PC-3 (cell line): ENCODE results near the gene ASB2. TPM values are rescaled to one million over a fixed set of nuclear protein-coding genes. Genes with fewer than 3 reads are reported as not detected.

Experiments
- ATAC-seq: fragments of 200-7000 bp; cut with Tn5 transposase; 2 replicates; pipeline ENCODE4 v1.9.1; 2020; ENCODE audit warnings: mild to moderate bottlenecking, moderate library complexity
- BruUV-seq: library from RNA; stranded (reverse); fragments of 400-500 nt; replicated peaks from 2 replicates; lab custom pipeline; 2021; lab: Mats Ljungman, UMichigan
- CTCF ChIA-PET: fragments of 300-600 bp; sonication (Branson Sonifier 250); formaldehyde crosslinking; loops from one replicate; lab custom pipeline; 2022; ENCODE audit warnings: antibody characterized with exemption; lab: Charles Lee
- POLR2A ChIA-PET: fragments of 300-600 bp; sonication (Branson Sonifier 250); formaldehyde crosslinking; loops from one replicate; lab custom pipeline; 2022; ENCODE audit warnings: antibody characterized with exemption; ENCODE audit not compliant: unreplicated experiment; lab: Charles Lee
- DNase-seq: peaks from one replicate; pipeline ENCODE4 v3.0.0-alpha.2; 2015
- H2AFZ ChIP-seq: fragments of 300-600 bp; sonication (generic); 2 replicates; pipeline ENCODE4 v1.6.0; 2016; ENCODE audit warnings: antibody characterized with exemption, low read length
- H3F3A ChIP-seq: fragments of 300-600 bp; sonication (generic); one replicate; pipeline ENCODE4 v1.6.0; 2017; ENCODE audit warnings: antibody characterized with exemption, low read length, control low read depth, mild to moderate bottlenecking; ENCODE audit not compliant: unreplicated experiment
- H3K27ac ChIP-seq: fragments of 300-600 bp; sonication (generic); 2 replicates; pipeline ENCODE4 v1.5.1; 2016; ENCODE audit warnings: mild to moderate bottlenecking, low read length
- H3K27me3 ChIP-seq: fragments of 300-600 bp; sonication (generic); 2 replicates; pipeline ENCODE4 v1.6.1; 2016; ENCODE audit warnings: low read length, mixed read lengths
- H3K36me3 ChIP-seq: fragments of 300-600 bp; sonication (generic); 2 replicates; pipeline ENCODE4 v1.6.1; 2016; ENCODE audit warnings: low read depth, mixed run types, low read length, mixed read lengths
- H3K4me1 ChIP-seq: fragments of 300-600 bp; sonication (generic); 2 replicates; pipeline ENCODE4 v1.5.1; 2016; ENCODE audit warnings: low read length; ENCODE audit not compliant: insufficient read depth
- H3K4me2 ChIP-seq: fragments of 300-600 bp; sonication (generic); 2 replicates; pipeline ENCODE4 v1.6.0; 2016; ENCODE audit warnings: low read length
- H3K4me3 ChIP-seq: fragments of 300-600 bp; sonication (generic); 2 replicates; pipeline ENCODE4 v1.5.1; 2016; ENCODE audit warnings: mild to moderate bottlenecking, low read length, mixed read lengths
- H3K79me2 ChIP-seq: fragments of 300-600 bp; sonication (generic); 2 replicates; pipeline ENCODE4 v1.6.1; 2017; ENCODE audit warnings: low read length, mixed read lengths
- H3K9ac ChIP-seq: fragments of 300-600 bp; sonication (generic); 2 replicates; pipeline ENCODE4 v1.6.0; 2016; ENCODE audit warnings: mild to moderate bottlenecking, low read length
- H3K9me2 ChIP-seq: fragments of 300-600 bp; sonication (generic); replicated peaks from 2 replicates; pipeline ENCODE4 v1.6.1; 2016; ENCODE audit warnings: mixed run types, low read length, mixed read lengths
- H3K9me3 ChIP-seq: fragments of 300-600 bp; sonication (generic); 2 replicates; pipeline ENCODE4 v1.6.1; 2016; ENCODE audit warnings: low read length, mixed read lengths
- H4K20me1 ChIP-seq: fragments of 300-600 bp; sonication (generic); 2 replicates; pipeline ENCODE4 v1.6.1; 2016; ENCODE audit warnings: low read length, mixed read lengths
- EZH2 ChIP-seq: fragments of 300-600 bp; sonication (generic); IDR thresholded peaks from one replicate; pipeline ENCODE4 v1.6.1; 2017; ENCODE audit warnings: antibody characterized with exemption, mild to moderate bottlenecking, low read length; ENCODE audit not compliant: unreplicated experiment
- EZH2phosphoT487 ChIP-seq: fragments of 300-600 bp; sonication (generic); IDR thresholded peaks from 2 replicates; pipeline ENCODE4 v1.6.1; 2018; ENCODE audit warnings: mild to moderate bottlenecking, antibody characterized with exemption, low read length, borderline replicate concordance
- intact Hi-C: fragments of 100-400 bp; cut with micrococcal nuclease; formaldehyde crosslinking; loops from 2 replicates; pipeline ENCODE4 v1.9.0; 2023
- total RNA-seq: library from RNA; depleted of rRNA; stranded (reverse); fragments of >200 nt; gene quantifications from 2 replicates; pipeline ENCODE4 v1.2.3, GENCODE V29; 2014
- TF ChIP-seq, protein P1 (sequence below): fragments of 300-600 bp; sonication (generic); conservative IDR thresholded peaks from 2 replicates; pipeline ENCODE4 v1.5.1; 2017; ENCODE audit warnings: antibody characterized with exemption, low read depth, mild to moderate bottlenecking, low read length

Gene ASB2
- total RNA-seq, 1 experiment from 2014 or later, result 0.22 TPM

DNA sequence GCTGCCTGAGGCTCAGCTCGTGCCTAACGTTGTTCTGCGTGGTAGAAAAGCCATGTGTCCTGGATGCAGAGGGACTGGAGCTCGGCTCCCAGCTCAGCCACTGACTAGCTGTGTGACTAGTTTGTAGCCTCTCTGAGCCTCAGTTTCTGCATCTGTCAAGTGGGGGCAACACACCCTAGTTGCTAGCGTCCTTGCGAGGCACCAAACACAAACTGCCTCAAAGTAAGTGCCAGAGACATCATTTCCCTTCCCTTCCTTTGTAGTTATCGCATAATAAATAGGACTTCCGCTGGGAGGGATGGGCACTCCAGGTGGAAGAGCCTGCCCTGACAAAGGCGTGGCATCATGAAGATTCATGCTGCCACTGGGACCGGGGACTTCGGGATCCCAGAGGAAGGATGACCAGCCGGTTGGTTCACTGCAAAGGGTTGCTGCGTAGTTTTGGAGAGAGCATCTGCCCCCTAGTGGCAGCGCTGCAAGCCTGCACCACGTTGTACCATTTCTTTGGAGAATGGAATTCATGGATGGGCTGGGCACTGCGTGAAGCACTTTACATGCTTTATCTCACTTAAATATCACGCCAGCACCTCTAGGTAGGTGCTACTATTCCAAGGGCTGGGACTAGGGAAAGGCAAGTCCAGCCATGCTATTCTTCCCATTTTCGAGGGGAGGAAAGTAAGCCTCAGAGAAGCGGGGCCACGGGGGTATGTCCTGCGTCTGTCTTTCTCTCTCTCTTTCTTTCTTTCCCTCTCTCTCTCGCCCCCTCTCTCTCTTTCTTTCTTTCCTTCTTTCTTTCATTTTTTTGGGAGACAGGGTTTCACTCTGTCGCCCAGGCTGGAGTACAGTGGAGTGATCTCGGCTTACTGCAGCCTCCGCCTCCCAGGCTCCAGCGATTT is 25.4 kb upstream of the ASB2 start:
- Histone ChIP-seq H3F3A (no peaks in the 10 kb centered on the region), H2AFZ (no peak overlapping the region), H3K9ac (no peak overlapping the region), H3K9me3 (no peaks in the 10 kb centered on the region), H3K9me2 (no peaks in the 10 kb centered on the region), H3K27me3 (no peaks in the 10 kb centered on the region), H3K36me3 (no peaks in the 10 kb centered on the region), H3K4me3 (no peak overlapping the region), H3K4me2 (peak overlapping the region; percentile 18; the same call in 1 of the 2 replicates), H3K79me2 (no peaks in the 10 kb centered on the region), H3K27ac (no peak overlapping the region), H3K4me1 (peaks cover 5% of the 10 kb centered on the region; the same call in 1 of the 2 replicates), H4K20me1 (no peaks in the 10 kb centered on the region)
- CTCF ChIA-PET, result interaction anchor here (0.7 kb wide), 1 partner anchor 66 kb away, joined by 5 read pairs; no protein-coding TSS in a partner anchor
- POLR2A ChIA-PET, result no interaction called here
- TF ChIP-seq EZH2phosphoT487, result no peak
- TF ChIP-seq, protein P1, sequence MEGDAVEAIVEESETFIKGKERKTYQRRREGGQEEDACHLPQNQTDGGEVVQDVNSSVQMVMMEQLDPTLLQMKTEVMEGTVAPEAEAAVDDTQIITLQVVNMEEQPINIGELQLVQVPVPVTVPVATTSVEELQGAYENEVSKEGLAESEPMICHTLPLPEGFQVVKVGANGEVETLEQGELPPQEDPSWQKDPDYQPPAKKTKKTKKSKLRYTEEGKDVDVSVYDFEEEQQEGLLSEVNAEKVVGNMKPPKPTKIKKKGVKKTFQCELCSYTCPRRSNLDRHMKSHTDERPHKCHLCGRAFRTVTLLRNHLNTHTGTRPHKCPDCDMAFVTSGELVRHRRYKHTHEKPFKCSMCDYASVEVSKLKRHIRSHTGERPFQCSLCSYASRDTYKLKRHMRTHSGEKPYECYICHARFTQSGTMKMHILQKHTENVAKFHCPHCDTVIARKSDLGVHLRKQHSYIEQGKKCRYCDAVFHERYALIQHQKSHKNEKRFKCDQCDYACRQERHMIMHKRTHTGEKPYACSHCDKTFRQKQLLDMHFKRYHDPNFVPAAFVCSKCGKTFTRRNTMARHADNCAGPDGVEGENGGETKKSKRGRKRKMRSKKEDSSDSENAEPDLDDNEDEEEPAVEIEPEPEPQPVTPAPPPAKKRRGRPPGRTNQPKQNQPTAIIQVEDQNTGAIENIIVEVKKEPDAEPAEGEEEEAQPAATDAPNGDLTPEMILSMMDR, result peak; percentile 94
- no peak for TF ChIP-seq EZH2
- ATAC-seq (peak; percentile 90), DNase-seq (peak; percentile 83)
- BruUV-seq, result no TSS peak
- intact Hi-C loops, result loop anchor here (1.0 kb wide), 1 partner anchor 62 kb away; no protein-coding TSS in a partner anchor

DNA sequence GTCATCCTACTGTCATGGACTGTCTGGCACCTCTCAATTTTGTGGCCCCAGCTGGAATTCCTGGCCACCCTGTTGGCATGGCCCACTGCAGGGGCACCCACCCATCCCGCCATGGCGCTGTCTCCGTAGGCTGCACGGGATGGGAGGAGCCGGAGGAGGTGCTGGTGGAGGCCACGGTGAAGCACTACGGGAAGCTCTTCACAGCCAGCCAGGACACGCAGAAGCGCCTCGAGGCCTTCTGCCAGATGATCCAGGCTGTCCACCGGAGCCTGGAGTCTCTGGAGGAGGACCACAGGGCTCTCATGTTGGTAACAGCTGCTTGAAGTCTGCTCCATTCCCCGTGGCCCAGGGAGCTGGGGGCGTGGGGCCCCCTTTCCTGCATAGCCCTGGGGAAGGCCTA is 24.6 kb upstream of the ASB2 start:
- Histone ChIP-seq H3K27ac (no peak overlapping the region), H3K4me1 (peaks cover 5% of the 10 kb centered on the region; the same call in 1 of the 2 replicates), H3K9ac (no peak overlapping the region), H3F3A (no peaks in the 10 kb centered on the region), H3K79me2 (no peaks in the 10 kb centered on the region), H3K4me2 (no peak overlapping the region), H3K27me3 (no peaks in the 10 kb centered on the region), H4K20me1 (no peaks in the 10 kb centered on the region), H3K36me3 (no peaks in the 10 kb centered on the region), H3K9me2 (no peaks in the 10 kb centered on the region), H2AFZ (no peak overlapping the region), H3K9me3 (no peaks in the 10 kb centered on the region), H3K4me3 (no peak overlapping the region)
- POLR2A ChIA-PET, result no interaction called here
- intact Hi-C loops, result loop anchor here (1.0 kb wide), 1 partner anchor 62 kb away; no protein-coding TSS in a partner anchor
- TF ChIP-seq EZH2 (no peak), EZH2phosphoT487 (no peak)
- TF ChIP-seq, protein P1, result no peak
- CTCF ChIA-PET, result no interaction called here
- DNase-seq (no peak), ATAC-seq (no peak)
- no TSS peak for BruUV-seq

DNA sequence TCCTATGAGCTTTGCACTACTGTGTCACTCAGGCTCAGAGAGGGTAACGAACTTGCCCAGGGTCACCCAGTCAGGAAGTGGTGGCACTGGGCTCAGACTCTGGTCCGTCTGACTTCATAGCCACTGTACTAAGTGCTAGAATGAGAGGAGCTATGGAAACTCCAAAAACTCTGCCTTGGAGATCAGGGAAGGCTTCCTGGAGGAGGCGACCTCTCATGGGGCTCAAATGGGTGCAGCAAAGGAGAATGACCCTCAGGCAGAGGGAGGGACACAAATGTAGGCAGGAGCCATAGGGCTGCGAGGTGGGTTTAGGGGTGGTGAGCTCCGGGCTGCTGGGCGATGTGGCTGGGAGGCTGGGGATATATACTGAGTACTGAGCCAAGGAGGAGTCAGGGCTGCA is 23.9 kb upstream of the ASB2 start:
- ChIA-PET POLR2A (no interaction called here), CTCF (no interaction called here)
- H3K4me3 ChIP-seq, result no peak overlapping the region
- H3K79me2 ChIP-seq, result no peaks in the 10 kb centered on the region
- no peaks in the 10 kb centered on the region for H3K36me3 ChIP-seq
- H3K9me2 ChIP-seq, result no peaks in the 10 kb centered on the region
- no TSS peak for BruUV-seq
- no peaks in the 10 kb centered on the region for H3K27me3 ChIP-seq
- peaks cover 10% of the 10 kb centered on the region; the same call in 1 of the 2 replicates for H3K4me1 ChIP-seq
- H4K20me1 ChIP-seq, result no peaks in the 10 kb centered on the region
- TF ChIP-seq, protein P1, result no peak
- no peak overlapping the region for H3K27ac ChIP-seq
- no peak overlapping the region for H3K4me2 ChIP-seq
- no peak overlapping the region for H2AFZ ChIP-seq
- no peaks in the 10 kb centered on the region for H3F3A ChIP-seq
- ATAC-seq (no peak), DNase-seq (no peak)
- H3K9ac ChIP-seq, result no peak overlapping the region
- H3K9me3 ChIP-seq, result no peaks in the 10 kb centered on the region
- intact Hi-C loops, result no loop called here
